GM18526 (cell line): ENCODE results near the gene ING4.
A peak's percentile ranks its signal among the peaks of the same experiment; 100 is the strongest.

Experiments
- POLR2A ChIP-seq: IDR thresholded peaks from 3 replicates; pipeline ENCODE4 v1.6.1; 2011; ENCODE audit not compliant: insufficient read length; ENCODE audit errors: extremely low read depth

ING4 gene

GRCh38 chr12:6650832-6651231 lies 12.1 kb downstream of the ING4 start:
- TF ChIP-seq POLR2A, result no peak

- TF ChIP-seq POLR2A, result peak; percentile 40
Observed at GRCh38 chr12:6647083-6647604, 15.8 kb downstream of the ING4 start, which contains the start of gene ACRBP. ACRBP (minus strand) TSS chr12:6647432; CDS start chr12:6647366, 66 bp downstream.

- TF ChIP-seq POLR2A, result no peak
Observed at GRCh38 chr12:6646276-6647082, 16.4 kb downstream of the ING4 start.

GRCh38 chr12:6644903-6645302 lies 18.0 kb downstream of the ING4 start:
- TF ChIP-seq POLR2A, result no peak

- TF ChIP-seq POLR2A, result no peak
Observed at GRCh38 chr12:6644257-6644596, 18.7 kb downstream of the ING4 start.

GRCh38 chr12:6643569-6644256 lies 19.2 kb downstream of the ING4 start:
- no peak for TF ChIP-seq POLR2A

GRCh38 chr12:6641131-6641530 lies 21.8 kb downstream of the ING4 start:
- TF ChIP-seq POLR2A, result no peak

GRCh38 chr12:6640497-6640896 lies 22.4 kb downstream of the ING4 start:
- no peak for TF ChIP-seq POLR2A

- TF ChIP-seq POLR2A, result no peak
Observed at GRCh38 chr12:6639151-6639801, 23.6 kb downstream of the ING4 start.

- TF ChIP-seq POLR2A, result no peak
Observed at GRCh38 chr12:6638305-6638704, 24.6 kb downstream of the ING4 start.

- peak; percentile 54 for TF ChIP-seq POLR2A
Observed at GRCh38 chr12:6635856-6636531, 26.9 kb downstream of the ING4 start, which contains the start of gene LPAR5. LPAR5 (minus strand) TSS chr12:6635959; CDS start chr12:6621248, 14,711 bp downstream.

- no peak for TF ChIP-seq POLR2A
Observed at GRCh38 chr12:6635375-6635855, 27.5 kb downstream of the ING4 start.

GRCh38 chr12:6632026-6632983 lies 30.6 kb downstream of the ING4 start:
- TF ChIP-seq POLR2A, result peak; percentile 46

- TF ChIP-seq POLR2A, result peak; percentile 29
Observed at GRCh38 chr12:6631549-6631961, 31.4 kb downstream of the ING4 start.

GRCh38 chr12:6630736-6631135 lies 32.2 kb downstream of the ING4 start:
- TF ChIP-seq POLR2A, result no peak
